ENCODE results near the gene IL4I1.
A peak's percentile ranks its signal among the peaks of the same experiment; 100 is the strongest.

IL4I1 gene

DNA sequence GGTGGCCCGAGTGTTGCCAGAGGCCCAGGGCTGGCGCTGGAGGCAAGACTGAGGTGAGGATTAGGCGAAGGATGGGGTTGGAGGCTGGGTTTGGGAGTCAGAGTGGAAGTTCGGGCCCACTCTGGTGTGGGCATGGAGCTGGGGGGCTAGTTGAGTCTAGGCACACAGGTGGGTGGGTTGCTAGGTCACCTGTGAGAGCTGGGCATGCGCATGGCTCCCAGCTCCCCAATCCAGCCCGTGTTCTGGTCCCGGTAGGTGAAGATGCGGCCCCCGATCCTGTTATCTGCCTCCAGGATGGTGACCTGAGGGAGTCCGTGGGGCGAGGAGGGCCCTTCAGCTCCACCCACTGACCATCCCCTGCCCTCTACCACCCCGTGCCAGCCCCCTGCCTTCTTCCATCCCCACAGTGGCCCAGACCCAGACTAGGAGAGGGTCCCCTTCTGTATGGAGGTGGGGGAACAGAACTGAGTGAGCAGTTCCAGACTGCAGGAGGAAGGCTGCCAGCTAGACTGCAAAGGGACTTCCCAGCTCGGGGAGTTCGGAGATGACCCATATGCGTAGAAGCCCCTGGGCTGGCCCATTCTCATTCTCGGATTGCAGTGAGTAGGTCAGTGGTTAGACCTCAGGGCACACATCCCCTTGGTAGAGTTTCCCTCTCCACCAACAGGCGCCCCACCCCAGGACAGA lies 1.7 kb downstream of the IL4I1 start:
- no peak for DNase-seq

DNA sequence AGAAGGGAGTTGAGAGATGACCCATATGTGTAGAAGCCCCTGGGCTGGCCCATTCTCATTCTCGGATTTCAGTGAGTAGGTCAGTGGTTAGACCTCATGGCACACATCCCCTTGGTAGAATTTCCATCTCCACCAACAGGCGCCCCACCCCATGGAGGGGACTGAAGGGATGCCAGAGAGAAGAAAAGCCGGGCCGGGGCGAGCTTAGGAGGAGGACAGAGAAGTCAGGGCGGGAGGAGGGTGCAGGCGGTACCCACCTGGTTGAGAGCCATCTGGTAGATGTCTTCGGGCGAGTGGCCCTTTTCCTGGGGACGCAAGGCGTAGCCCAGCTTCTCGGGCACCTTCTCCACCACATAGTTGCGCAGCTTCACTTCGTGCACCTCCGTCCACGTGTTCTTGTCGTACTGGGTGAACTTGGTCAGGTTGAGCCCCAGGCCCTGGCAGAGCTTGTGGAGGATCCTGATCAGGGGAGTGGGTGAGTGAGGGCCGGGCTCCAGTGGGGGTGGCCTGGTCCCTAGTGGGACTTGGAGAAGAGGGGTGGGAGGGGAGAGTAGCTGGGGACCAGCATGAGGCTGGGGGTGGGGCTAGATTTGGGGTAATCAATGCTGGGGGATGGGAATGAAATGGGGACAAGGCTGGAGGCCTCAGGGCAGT lies 2.5 kb downstream of the IL4I1 start:
- no peak for DNase-seq

DNA sequence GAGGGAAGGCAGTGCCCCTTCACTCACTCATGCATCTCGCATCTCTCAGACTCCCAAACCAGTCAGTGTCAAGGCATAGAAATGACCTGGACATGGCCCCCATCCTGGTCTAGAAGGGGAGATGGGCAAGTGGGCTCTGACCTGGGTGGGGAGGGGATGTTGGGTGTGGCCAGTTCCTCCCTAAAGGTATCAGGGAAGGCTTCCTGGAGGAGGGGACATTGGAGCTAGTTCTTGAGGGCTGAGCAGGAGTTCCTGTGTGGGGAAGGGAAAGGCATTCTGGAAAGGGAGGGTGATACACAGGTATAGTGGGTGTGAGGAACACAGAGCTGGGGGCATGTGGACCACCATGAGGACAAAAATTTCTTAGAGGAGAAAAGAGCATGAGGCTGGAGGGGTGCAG lies 4.0 kb downstream of the IL4I1 start:
- no peak for DNase-seq

DNA sequence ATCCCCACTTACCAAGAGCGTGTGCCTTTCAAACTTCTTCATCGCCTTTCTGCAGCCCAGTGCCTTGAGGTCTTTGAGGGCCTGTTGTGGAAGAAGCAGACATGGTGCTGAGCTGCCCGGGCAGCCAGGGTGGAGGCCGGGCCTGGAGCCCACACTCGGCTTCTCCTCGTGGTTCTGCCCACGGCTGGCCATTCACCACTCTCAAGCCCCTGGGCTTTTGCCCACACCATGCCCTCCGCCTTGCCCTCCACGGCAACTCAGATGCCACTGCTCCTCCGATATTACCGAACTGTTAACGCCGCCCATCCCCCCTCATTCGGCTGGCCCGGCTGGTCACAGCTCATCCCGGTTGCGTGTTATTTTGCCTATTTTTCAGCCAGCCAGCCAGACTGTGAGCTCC lies 5.3 kb downstream of the IL4I1 start:
- no peak for DNase-seq

DNA sequence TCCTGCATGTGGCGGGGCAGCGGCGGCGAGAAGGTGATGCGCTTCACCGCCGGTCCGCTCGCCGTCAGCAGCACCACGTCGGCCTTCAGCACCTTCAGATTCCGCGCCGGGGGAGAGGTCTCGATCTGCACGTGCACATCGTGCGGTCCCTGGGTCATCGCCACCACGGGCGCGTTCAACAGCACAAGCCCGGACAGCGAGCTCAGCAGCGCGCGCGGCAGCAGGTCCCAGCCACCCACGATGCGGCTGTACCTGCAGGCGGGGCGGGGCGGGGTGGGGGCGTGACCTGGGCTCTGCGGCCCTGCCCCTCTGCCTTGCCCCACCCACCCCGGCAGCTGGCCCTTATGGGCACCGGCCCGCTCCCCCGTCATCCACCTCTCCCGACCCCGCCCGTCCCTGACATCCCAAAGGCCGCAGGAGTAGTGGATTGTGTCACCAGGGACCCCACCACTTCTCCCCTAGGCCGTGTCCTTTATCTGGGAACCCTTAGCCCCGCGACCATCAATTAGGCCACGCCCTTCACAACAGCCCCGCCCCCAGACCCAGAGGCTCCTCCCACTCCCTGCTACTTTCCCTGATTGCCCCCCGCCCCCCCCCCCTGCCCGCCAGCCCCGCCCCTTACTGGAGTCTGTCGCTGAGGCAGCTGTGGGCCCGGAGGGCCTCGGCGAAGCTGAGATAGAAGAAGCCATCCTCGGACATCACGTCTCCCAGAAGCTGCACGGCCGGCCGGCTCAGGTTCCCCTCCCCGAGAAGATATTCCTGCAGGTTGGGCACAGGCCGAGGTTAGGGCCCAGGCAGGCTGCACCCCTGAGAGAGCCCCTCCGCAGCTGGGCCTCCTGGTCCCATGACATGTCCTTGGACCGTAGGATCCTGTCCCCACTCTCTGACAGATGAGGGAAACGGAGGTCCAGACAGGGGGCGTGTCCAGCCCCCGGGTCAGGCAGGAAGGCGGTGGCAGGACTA lies 6.1 kb downstream of the IL4I1 start:
- peak; percentile 48 for DNase-seq

DNA sequence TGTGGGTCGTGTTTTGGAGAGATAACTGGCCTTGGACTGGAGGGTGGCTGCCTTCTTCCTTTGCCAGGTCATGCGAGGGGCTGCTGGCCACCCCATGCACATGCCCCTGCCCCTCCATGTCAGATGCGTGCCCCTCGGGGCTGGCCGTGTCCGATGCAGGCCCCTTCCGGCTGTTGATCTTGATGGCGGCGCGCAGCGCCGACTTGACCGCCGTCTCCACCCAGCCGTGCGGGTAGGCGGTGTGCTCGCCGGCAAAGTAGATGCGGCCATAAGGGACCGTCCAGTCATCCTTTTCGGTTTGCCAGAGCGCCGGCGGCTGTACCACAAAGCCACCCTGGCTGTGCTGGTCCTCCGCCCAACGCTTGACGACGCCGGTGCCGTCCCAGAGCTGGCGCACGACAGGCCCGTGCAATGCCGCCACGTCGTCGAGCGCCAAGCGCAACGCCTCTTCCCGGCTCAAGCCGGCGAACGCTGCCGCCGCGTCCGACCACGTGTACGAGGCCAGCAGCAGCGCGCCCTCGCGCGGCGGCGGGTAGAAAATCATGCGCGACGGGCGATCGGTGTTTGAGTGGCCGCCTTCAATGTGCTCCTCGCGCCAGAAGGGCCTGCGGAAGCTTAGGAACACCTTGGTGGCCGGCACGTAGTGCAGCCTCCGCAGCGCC lies 6.9 kb downstream of the IL4I1 start:
- DNase-seq, result peak; percentile 93

DNA sequence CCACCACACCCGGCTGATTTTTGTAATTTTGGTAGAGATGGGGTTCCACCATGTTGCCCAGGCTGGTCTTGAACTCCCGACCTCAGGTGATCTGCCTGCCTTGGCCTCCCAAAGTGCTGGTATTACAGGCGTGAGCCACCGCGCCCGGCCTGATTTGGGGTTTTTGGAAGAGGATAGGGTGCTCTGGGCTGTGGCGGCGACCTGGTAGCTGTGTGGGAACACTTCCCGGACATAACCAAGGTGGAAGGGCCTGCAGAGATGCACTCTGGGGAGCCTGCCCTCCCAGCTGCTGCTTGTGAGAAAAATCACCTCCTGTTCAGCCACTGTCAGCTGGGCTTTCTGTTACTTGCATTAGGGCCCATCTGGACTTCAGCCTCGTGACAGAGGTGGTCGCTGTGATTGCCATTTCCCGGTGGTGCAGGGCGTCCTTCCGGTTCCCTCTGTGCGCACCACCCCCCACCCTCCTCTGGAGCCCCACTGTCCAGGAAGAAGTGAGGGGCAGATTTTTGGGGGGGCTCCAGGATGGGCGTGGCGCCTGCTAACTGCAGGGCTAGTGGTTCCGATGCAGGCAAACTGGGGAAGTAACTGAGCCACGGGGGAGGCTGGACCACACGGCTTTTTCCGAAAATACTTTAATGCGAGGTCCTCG lies 7.5 kb downstream of the IL4I1 start:
- no peak for DNase-seq

DNA sequence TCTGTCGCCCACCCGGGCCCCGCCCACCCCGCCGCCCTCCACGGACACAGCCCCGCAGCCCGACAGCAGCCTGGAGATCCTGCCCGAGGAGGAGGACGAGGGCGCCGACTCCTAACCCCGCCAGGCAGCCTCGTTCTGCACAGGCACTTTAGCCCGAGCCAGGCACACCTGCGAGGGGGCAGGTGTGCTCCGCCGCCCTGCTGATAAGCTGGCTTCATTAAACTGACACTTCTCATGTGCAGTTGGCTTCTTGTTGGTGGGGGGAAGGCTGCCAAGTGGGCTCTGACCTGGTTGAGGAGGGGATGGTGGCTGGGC lies 8.2 kb downstream of the IL4I1 start:
- DNase-seq, result no peak

DNA sequence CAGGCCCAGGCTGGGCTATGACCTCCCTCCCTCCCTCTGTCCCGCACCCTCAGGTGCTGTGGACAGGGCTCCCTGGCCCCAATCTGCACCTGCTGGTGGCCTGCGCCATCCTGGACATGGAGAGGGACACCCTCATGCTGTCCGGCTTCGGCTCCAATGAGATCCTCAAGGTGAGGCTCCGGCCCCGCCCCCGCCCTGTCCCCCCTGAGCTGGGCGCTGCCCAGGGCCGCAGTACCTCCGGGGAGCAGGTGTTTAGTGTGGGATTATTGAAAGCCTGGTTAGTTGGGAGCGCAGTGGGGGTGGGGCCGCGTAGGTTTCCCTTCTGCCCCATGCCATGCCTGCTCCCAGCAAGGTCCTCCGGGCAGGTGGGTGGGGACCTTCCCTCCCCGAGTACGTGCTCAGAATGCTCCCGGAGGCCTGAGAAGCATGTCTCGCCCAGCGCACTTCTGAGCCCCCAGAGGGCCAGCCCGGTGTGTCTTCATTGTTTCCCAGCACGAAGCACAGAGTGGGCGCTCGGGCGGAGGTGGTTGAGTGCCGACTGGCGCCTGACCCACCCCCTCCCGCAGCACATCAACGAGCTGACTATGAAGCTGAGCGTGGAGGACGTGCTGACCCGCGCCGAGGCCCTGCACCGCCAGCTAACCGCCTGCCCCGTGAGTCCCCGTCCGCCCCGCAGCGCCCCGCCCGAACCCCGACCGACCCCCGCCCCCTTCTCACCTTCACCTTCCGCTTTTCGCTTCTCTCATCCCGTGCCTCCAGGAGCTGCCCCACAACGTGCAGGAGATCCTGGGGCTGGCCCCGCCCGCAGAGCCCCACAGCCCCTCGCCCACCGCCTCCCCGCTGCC lies 8.8 kb downstream of the IL4I1 start:
- no peak for DNase-seq

DNA sequence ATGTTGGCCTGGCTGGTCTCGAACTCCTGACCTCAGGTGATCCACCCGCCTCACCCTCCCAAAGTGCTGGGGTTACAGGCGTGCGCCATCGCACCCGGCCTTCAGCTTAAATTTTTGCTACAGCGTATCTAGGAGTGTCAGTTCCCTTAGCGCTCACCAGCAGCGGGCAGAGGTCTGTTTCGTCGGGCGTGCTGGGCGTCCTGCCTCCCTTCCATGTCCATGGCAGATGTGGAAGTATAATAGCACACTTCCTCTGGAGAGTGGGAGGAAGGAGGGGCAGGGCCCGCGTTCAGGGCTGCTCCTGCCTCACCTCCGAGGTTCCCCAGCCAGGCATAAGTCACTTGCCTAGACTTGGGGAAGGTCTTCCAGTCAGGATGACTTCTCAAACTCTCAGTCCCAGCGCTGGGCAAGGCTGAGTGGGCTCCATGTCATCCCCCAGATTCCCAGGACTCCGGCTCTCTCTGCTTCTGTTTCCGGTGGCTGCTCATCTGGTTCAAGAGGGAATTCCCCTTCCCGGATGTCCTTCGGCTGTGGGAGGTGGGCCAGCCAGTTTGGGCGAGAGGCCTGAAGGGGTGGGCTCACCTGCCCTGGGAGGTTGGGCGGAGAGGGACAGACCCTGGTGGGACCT lies 9.5 kb downstream of the IL4I1 start:
- no peak for DNase-seq

DNA sequence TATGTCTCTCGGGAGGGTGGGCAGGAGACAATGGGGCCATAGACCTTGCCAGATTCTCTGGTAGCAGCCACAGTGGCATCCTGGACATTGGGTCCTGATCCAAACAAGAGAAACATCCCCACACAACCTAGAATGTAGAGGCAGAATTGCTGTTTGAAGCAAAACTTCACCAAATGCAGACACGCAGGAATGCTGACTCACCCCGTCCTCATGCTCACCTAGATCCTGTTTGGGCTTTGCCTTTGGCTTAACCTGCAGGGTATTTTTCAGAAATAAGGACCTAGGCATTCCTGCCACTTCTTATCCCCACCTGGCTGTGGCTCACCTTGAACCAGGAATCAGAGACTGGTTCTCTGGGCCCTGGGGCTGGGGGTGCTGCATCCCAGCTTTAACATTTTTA lies 11.9 kb downstream of the IL4I1 start:
- DNase-seq, result no peak

DNA sequence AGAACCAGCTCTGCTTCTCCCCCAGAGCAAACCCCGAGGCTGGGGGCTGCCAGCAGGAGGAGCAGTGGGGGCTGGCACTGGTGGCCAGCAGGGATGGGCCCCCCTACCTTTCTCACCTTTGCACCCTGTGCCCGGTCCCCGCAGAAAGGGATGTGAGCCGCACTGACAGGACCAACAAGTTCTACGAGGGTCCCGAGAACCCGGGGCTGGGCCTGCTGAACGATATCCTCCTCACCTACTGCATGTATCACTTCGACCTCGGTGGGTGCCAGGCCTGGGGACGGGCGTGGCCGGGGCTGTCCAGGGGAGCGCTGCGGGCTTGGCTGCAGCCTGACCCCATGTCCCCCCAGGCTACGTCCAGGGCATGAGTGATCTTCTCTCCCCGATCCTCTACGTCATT lies 12.6 kb downstream of the IL4I1 start:
- no peak for DNase-seq

DNA sequence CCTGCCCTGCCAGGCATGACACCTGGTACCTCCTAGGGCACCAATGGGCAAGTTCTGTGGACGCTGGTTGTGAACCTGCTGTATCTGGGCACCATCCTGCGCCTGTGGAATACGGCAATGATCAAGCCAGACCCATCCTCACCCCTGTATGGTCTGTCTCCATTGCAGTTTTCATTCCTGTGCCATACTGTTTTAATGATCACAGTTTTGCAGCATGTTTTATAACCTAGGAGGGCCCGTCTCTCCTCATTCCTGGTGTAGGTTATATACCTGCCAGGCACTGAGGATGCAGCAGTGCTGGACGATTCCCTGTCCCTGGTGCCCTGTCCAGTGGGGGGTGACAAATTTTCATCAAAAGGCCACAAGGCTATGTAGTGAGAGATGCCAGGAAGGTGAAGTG lies 13.6 kb downstream of the IL4I1 start:
- no peak for DNase-seq

DNA sequence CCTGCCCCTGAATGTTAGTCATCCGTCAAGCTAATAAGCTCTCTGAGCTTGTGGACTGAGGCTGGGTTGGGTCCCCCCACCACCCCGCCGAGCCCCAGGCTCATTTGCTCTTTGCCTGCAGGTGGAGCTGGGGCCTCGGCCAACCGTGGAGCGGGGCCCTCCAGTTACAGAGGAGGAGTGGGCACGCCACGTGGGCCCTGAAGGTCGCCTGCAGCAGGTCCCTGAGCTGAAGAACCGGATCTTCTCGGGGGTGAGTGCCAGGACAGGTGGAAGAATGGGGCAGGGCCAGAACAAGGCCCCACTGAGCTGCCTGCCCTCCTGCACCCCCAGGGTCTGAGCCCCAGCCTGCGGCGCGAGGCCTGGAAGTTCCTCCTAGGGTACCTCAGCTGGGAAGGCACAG lies 14.0 kb downstream of the IL4I1 start:
- DNase-seq, result no peak

DNA sequence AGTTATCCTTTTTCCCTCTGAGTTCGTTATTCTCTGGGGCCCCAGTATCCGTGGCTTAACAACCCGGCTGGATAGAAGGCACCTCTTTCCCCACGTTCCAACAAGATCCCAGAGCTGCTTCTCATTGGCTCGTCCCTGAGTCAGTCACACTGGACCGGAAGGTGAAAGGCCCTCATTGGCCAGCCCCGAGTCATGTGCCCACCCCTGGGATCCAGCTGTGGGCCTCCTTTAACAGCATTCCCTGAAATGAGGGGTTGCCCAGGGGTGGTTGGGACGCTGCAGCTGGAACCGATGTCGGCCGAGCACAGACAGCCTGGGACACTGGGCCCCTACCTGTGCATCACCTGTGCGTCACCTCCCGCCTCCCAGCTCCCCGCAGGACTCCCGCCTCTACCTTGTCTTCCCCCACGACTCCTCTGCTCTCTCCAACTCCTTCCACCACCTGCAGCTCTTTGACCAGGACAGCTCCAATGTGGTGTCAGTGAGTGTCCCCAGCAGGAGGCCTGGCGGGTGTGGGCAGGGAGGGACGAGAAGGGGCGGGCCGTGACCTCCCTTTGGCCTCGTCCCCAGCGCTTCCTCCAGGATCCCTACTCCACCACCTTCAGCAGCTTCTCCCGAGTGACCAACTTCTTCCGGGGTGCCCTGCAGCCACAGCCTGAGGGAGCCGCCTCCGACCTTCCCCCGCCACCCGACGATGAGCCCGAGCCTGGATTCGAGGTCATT lies 14.9 kb downstream of the IL4I1 start:
- no peak for DNase-seq

DNA sequence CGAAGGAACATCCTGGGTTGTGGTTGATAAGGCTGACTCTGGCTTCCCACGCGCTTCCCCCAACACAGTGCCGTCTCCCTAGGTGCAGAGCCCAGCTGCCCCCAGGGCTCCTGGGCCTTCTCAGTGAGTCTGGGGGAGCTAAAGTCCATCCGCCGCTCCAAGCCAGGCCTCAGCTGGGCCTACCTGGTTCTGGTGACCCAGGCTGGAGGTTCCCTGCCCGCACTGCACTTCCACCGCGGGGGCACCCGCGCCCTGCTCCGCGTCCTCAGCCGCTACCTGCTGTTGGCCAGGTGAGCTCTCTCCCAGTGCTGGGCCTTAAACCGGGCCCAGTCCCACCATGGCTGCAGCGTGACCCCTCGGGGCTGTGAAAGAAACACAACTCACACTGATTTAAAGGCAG lies 15.5 kb downstream of the IL4I1 start:
- DNase-seq, result no peak

DNA sequence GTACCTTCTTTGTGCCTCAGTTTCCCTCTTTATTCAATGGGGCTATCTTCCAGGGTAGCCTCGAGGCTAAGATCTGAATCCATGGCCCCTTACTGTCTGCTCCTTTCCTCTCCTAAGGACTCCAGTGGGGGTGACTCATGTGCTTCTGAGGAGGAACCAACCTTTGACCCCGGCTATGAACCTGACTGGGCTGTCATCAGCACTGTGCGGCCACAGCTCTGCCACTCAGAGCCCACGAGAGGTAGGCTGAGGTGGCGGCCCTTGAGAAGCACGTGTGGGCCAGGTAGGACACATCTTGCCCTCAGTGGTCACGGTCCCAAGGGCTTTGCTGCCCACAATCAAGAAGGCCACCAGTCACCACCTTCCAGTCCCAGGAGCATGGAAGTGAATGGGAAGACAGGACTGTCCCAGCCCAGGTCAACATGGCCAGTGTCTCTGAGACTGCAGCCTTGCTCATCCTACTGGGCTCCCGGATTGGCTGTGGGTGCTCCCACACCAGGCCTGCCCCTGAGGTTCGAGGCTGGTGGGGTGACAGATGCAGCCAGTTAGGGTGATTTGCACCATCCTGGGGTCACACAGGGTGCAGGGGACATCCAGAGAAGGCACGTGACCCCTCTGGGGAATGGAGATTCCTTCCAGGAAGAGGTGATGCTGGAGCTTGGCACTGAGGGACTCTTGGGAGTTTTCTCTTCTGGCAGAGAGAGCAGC lies 16.4 kb downstream of the IL4I1 start:
- DNase-seq, result no peak

DNA sequence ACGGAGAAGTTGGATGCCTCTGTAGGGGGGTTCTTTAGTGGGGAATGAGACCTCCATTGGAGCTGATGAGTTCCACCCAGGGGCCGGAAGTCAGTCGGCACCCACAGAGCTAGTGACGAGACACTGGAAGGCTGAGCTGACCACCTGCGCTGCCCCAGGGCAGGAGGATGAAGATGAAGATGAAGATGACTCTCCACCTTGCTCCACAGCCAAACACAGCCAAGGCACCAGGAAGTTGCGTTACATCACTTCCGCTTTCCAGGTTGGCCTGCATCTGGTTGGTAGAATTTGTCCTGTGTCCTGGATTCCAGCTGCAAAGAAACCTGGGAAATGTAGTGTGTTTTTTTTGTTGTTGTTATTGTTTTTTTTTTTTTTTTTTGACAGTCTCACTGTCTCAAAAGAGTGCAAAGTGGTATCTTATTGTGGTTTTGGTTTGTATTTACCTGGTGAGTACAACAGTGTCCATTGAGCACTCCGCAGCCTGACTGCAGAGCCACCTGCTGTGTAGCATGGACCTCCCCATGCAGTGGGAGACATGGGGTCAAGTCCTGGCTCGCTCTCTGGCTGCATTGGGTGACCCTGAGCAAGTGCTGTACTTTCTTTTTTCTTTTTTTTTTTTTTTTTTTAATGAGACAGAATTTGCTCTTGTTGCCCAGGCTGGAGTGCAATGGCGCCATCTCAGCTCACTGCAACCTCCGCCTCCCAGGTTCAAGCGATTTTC lies 17.3 kb downstream of the IL4I1 start:
- peak; percentile 64 for DNase-seq

DNA sequence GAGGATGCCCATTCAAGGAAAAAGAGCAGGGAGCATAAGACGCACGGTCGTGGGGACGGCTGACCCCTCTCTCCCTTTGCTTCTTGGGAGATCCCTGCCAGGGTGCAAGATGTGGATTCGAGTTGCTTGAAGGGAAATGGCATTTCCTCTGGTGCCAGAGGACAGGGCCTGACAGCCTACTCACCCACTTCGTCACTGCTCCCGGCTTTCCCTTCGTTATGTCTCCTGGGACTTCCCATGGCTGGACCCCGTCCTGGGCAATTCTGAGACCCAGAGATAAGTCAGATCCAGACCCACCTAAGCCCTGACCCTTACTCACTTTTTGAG lies 18.0 kb downstream of the IL4I1 start:
- no peak for DNase-seq

Data from hematopoietic multipotent progenitor cell treated with erythropoietin and hydrocortisone succinate and interleukin-3 and kit ligand, for 4 days (in vitro differentiated cells).